LNCaP clone FGC (cell line): ENCODE results near the gene MAGEB17.
"Not testable (repeated sequence)": the region's sequence is repeated elsewhere in the genome, so short reads cannot be mapped to it uniquely, and the experiment has no call there.

ENCODE experiments used
- DNase-seq: peaks from one replicate; pipeline ENCODE4 v3.0.0-alpha.2; 2011; ENCODE audit warnings: low read depth
- H3K4me3 ChIP-seq: 2 replicates; pipeline ENCODE4 v1.5.1; 2011; ENCODE audit warnings: mild to moderate bottlenecking, low read depth, low read length, control low read depth
- CTCF ChIP-seq: IDR thresholded peaks from 2 replicates; pipeline ENCODE4 v1.5.1; 2012; ENCODE audit warnings: mild to moderate bottlenecking; ENCODE audit not compliant: control insufficient read depth, insufficient read depth; ENCODE audit errors: extremely low read depth

MAGEB17 gene

GRCh38 chrX:16140983-16141382 is 26.3 kb upstream of the MAGEB17 start:
- DNase-seq: peak; percentile 62
- no peak for TF ChIP-seq CTCF
- H3K4me3 ChIP-seq: no peak overlapping the region

GRCh38 chrX:16141422-16142245 is 25.6 kb upstream of the MAGEB17 start:
- TF ChIP-seq CTCF: no peak
- no peak for DNase-seq
- H3K4me3 ChIP-seq: no peak overlapping the region

GRCh38 chrX:16142246-16142558 is 25.1 kb upstream of the MAGEB17 start:
- no peak for DNase-seq
- no peak overlapping the region for H3K4me3 ChIP-seq
- TF ChIP-seq CTCF: no peak

- no peak for TF ChIP-seq CTCF
- no peak overlapping the region for H3K4me3 ChIP-seq
- DNase-seq: no peak
Observed at GRCh38 chrX:16143968-16144367, 23.3 kb upstream of the MAGEB17 start.

- DNase-seq: no peak
Observed at GRCh38 chrX:16144420-16144819, 22.9 kb upstream of the MAGEB17 start.

GRCh38 chrX:16145093-16145492 is 22.2 kb upstream of the MAGEB17 start:
- not testable (repeated sequence) for DNase-seq, H3K4me3 ChIP-seq

More at GRCh38 chrX:16144420-16144819, 22.9 kb upstream of the MAGEB17 start:
- TF ChIP-seq CTCF: no peak
- H3K4me3 ChIP-seq: no peak overlapping the region

- H3K4me3 ChIP-seq: no peak overlapping the region
- DNase-seq: no peak
- TF ChIP-seq CTCF: no peak
Observed at GRCh38 chrX:16145656-16146055, 21.6 kb upstream of the MAGEB17 start.

GRCh38 chrX:16148896-16149295 is 18.4 kb upstream of the MAGEB17 start:
- no peak for TF ChIP-seq CTCF
- no peak for DNase-seq
- no peak overlapping the region for H3K4me3 ChIP-seq
